SU-DHL-6 (cell line): ENCODE measurements around the gene NTNG1.
"Not testable (repeated sequence)": the region's sequence is repeated elsewhere in the genome, so short reads cannot be mapped to it uniquely, and the experiment has no call there.

Experiments
- H2AFZ ChIP-seq: fragments of 200-600 bp; sonication (generic); 2 replicates; pipeline ENCODE4 v1.6.1; 2014; ENCODE audit warnings: low read depth, mild to moderate bottlenecking, moderate library complexity, mixed read lengths, antibody characterized with exemption, low read length; ENCODE audit not compliant: severe bottlenecking
- H3F3A ChIP-seq: fragments of 200-600 bp; shearing (Covaris generic); 2 replicates; pipeline ENCODE4 v1.6.0; 2016; ENCODE audit warnings: antibody characterized with exemption, mild to moderate bottlenecking; ENCODE audit not compliant: insufficient read depth
- H3K27ac ChIP-seq: fragments of 200-600 bp; sonication (generic); 2 replicates; pipeline ENCODE4 v1.5.1; 2016; ENCODE audit warnings: low read depth, mild to moderate bottlenecking, low read length, moderate library complexity, mixed read lengths
- H3K27me3 ChIP-seq: fragments of 200-600 bp; sonication (generic), shearing (Covaris generic); 2 replicates; pipeline ENCODE4 v1.6.0; 2014; ENCODE audit warnings: mild to moderate bottlenecking, low read length
- H3K36me3 ChIP-seq: fragments of 200-600 bp; sonication (generic); 2 replicates; pipeline ENCODE4 v1.6.1; 2014; ENCODE audit warnings: mild to moderate bottlenecking, low read length, mixed read lengths
- H3K4me2 ChIP-seq: fragments of 300-600, 200-600 bp; shearing (Covaris generic), sonication (generic); 2 replicates; pipeline ENCODE4 v1.6.0; 2014; ENCODE audit warnings: low read length, low read depth, mild to moderate bottlenecking; ENCODE audit not compliant: poor library complexity, severe bottlenecking
- H3K4me3 ChIP-seq: fragments of 200-600 bp; sonication (generic); 2 replicates; pipeline ENCODE4 v1.5.1; 2014; ENCODE audit warnings: antibody characterized with exemption, low read length, mild to moderate bottlenecking, mixed read lengths; ENCODE audit not compliant: insufficient read depth, poor library complexity, severe bottlenecking
- H3K79me2 ChIP-seq: fragments of 200-600 bp; sonication (generic); 2 replicates; pipeline ENCODE4 v1.6.1; 2014; ENCODE audit warnings: mild to moderate bottlenecking, low read length, moderate library complexity; ENCODE audit not compliant: insufficient read depth
- H3K9ac ChIP-seq: fragments of 200-600 bp; sonication (generic); 2 replicates; pipeline ENCODE4 v1.7.0; 2014; ENCODE audit warnings: mild to moderate bottlenecking, low read length
- H3K9me2 ChIP-seq: fragments of 200-600 bp; sonication (generic); replicated peaks from 2 replicates; pipeline ENCODE4 v1.6.1; 2014; ENCODE audit warnings: low read length; ENCODE audit not compliant: insufficient read depth
- H3K9me3 ChIP-seq: fragments of 200-600 bp; sonication (generic); 2 replicates; pipeline ENCODE4 v1.6.1; 2014; ENCODE audit warnings: low read length, mixed read lengths; ENCODE audit not compliant: insufficient read depth
- H4K20me1 ChIP-seq: fragments of 200-600 bp; sonication (generic); 2 replicates; pipeline ENCODE4 v1.6.1; 2014; ENCODE audit warnings: low read depth, mild to moderate bottlenecking, antibody characterized with exemption, low read length, moderate library complexity, mixed read lengths
- EZH2phosphoT487 ChIP-seq: fragments of 200-600 bp; sonication (generic), shearing (Covaris generic); conservative IDR thresholded peaks from 2 replicates; pipeline ENCODE4 v1.6.1; 2018; ENCODE audit warnings: mild to moderate bottlenecking, antibody characterized with exemption, low read length, moderate library complexity, mixed read lengths
- TF ChIP-seq, protein P1 (sequence below): fragments of 200-600 bp; sonication (generic); IDR thresholded peaks from one replicate; pipeline ENCODE4 v1.5.1; 2017; ENCODE audit warnings: antibody characterized with exemption, mild to moderate bottlenecking, low read length, moderate library complexity; ENCODE audit not compliant: insufficient read depth, poor library complexity, severe bottlenecking

The NTNG1 gene

DNA sequence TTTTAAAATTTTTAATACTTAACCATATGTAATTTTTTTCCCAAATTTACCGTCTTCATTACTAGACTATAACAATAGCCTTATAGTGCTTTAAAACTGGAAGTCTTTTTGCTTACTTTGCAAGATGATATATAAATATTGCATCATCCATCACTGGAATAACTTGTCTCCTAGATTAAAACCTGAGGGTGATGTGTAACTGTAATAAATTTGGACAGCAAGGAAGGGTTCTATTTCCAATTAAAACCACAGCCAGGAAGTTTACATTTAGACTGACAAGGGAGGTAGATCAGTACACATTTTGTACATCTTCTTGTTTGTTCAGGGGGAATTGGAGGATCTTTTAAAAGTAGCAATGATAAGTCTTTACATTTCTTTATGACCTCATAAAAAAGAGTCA lies 21.9 kb downstream of the NTNG1 start:
- no peak overlapping the region for H2AFZ ChIP-seq
- no peaks in the 10 kb centered on the region for H3F3A ChIP-seq
- 0 out of 2 replicates have a peak, but pooled peaks cover 6% of the 10 kb centered on the region for H3K9me3 ChIP-seq
- H3K9ac ChIP-seq, result no peak overlapping the region
- H3K79me2 ChIP-seq, result peaks cover 12% of the 10 kb centered on the region; the same call in 1 of the 2 replicates
- H3K9me2 ChIP-seq, result no peaks in the 10 kb centered on the region
- 0 out of 2 replicates have a peak, but pooled peaks cover 6% of the 10 kb centered on the region for H3K36me3 ChIP-seq
- TF ChIP-seq EZH2phosphoT487, result no peak
- TF ChIP-seq, protein P1, sequence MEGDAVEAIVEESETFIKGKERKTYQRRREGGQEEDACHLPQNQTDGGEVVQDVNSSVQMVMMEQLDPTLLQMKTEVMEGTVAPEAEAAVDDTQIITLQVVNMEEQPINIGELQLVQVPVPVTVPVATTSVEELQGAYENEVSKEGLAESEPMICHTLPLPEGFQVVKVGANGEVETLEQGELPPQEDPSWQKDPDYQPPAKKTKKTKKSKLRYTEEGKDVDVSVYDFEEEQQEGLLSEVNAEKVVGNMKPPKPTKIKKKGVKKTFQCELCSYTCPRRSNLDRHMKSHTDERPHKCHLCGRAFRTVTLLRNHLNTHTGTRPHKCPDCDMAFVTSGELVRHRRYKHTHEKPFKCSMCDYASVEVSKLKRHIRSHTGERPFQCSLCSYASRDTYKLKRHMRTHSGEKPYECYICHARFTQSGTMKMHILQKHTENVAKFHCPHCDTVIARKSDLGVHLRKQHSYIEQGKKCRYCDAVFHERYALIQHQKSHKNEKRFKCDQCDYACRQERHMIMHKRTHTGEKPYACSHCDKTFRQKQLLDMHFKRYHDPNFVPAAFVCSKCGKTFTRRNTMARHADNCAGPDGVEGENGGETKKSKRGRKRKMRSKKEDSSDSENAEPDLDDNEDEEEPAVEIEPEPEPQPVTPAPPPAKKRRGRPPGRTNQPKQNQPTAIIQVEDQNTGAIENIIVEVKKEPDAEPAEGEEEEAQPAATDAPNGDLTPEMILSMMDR, result no peak
- H3K4me3 ChIP-seq, result no peak overlapping the region
- no peak overlapping the region for H3K27ac ChIP-seq
- no peaks in the 10 kb centered on the region for H4K20me1 ChIP-seq
- H3K4me2 ChIP-seq, result no peak overlapping the region
- no peaks in the 10 kb centered on the region for H3K27me3 ChIP-seq

DNA sequence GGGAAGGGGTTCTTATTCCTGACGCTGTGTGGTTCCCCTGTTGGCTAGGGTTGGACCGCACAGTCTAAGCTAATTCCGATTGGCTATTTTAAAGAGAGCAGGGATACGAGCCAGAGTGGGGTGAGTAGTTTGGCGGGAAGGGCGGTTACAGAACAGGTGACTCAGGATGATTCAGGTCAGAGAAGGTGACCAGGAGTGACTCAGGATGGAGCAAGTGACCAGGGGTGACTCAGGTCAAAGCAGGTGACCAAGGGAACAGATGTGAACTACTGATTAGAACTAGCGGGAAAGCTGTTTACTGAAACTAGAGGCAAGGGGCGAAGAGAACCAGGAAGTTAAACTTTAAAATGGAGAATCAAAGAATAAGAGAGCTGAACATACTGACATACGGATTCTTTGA lies 24.1 kb downstream of the NTNG1 start:
- not testable (repeated sequence) for H3K9me3 ChIP-seq, H2AFZ ChIP-seq, H3K27me3 ChIP-seq, H3K4me2 ChIP-seq, H3K27ac ChIP-seq, H3K9me2 ChIP-seq, H4K20me1 ChIP-seq, H3K36me3 ChIP-seq, H3F3A ChIP-seq, H3K9ac ChIP-seq, H3K79me2 ChIP-seq, H3K4me3 ChIP-seq

DNA sequence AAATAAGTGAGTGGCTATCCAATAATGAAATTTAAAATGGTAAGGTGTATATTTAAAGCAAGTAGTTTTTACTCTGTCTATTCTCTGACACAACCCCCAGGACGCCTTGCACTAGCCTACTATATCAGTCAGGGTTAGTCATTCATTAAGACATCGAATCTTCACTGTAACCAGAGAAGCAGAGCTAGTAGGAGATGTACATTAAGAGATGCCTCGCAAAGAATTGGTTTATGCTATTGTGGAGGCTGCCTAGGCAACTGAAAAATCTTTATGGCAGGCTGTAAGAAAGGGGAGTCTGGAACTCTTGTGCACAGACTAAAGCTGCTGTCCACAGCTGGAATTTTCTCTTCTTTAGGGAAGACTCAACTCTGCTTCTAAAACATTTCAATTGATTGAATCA lies 28.8 kb downstream of the NTNG1 start:
- Histone ChIP-seq H3K9ac (no peak overlapping the region), H3K36me3 (no peaks in the 10 kb centered on the region), H3K27me3 (no peaks in the 10 kb centered on the region), H3F3A (no peaks in the 10 kb centered on the region), H3K27ac (no peak overlapping the region), H2AFZ (no peak overlapping the region), H3K4me2 (no peak overlapping the region), H3K9me3 (no peaks in the 10 kb centered on the region), H3K79me2 (no peaks in the 10 kb centered on the region), H4K20me1 (no peaks in the 10 kb centered on the region), H3K4me3 (no peak overlapping the region), H3K9me2 (no peaks in the 10 kb centered on the region)
- TF ChIP-seq, protein P1, result no peak
- TF ChIP-seq EZH2phosphoT487, result no peak

DNA sequence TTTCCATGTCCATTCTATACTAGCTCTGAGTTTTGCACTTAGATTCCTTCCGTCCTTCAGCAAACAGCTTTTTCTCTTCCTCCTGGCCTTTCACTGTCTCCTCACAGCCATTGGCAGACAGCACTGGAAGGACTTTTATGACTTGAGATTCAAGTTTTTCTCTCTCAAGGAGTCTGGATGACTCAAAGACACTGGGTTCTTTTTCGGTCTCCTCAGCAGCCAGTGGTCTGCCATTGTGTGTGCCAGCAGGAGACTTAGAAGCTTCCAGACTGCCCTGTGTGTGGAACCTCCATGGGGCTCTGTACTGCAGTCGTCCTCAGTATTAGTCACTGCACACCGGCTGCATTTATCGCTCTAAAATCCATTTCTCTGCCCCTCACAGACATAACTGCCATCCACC lies 30.5 kb downstream of the NTNG1 start:
- no peak overlapping the region for H3K4me2 ChIP-seq

More for the DNA sequence above, 30.5 kb downstream of the NTNG1 start:
- no peaks in the 10 kb centered on the region for H3K9me3 ChIP-seq
- no peak overlapping the region for H3K27ac ChIP-seq
- no peak overlapping the region for H3K4me3 ChIP-seq
- no peaks in the 10 kb centered on the region for H3K36me3 ChIP-seq
- no peaks in the 10 kb centered on the region for H4K20me1 ChIP-seq
- no peak for TF ChIP-seq EZH2phosphoT487
- TF ChIP-seq, protein P1, result no peak
- H3K79me2 ChIP-seq, result no peaks in the 10 kb centered on the region
- H3K9ac ChIP-seq, result no peak overlapping the region
- H3F3A ChIP-seq, result no peaks in the 10 kb centered on the region
- H2AFZ ChIP-seq, result no peak overlapping the region
- H3K9me2 ChIP-seq, result no peaks in the 10 kb centered on the region
- no peaks in the 10 kb centered on the region for H3K27me3 ChIP-seq
